MM.1S (cell line): ENCODE measurements around the gene RXFP4.

Experiments
- CTCF ChIP-seq: fragments of 300-600 bp; sonication (generic); IDR thresholded peaks from 2 replicates; pipeline ENCODE4 v1.5.1; 2016; ENCODE audit warnings: antibody characterized with exemption, low read length, mixed read lengths
- EZH2 ChIP-seq: fragments of 300-600 bp; sonication (generic); optimal IDR thresholded peaks from 2 replicates; pipeline ENCODE3; 2017; ENCODE audit warnings: low read depth, mild to moderate bottlenecking, antibody characterized with exemption, low read length, mixed read lengths
- EZH2phosphoT487 ChIP-seq: fragments of 300-600 bp; sonication (generic); IDR thresholded peaks from 2 replicates; pipeline ENCODE4 v1.6.1; 2018; ENCODE audit warnings: antibody characterized with exemption, low read length

- TF ChIP-seq EZH2, result no peak
- TF ChIP-seq CTCF, result no peak
- no peak for TF ChIP-seq EZH2phosphoT487
Measured at GRCh38 chr1:155947292-155947691, 5.9 kb downstream of the RXFP4 start.
